ENCODE measurements around the gene RUNDC3A.

RUNDC3A gene

GRCh38 chr17:44308320-44308818 is at the start of gene RUNDC3A:
TSS of gene RUNDC3A (plus strand) at chr17:44308601. CDS start at chr17:44308833, 232 bp downstream.
- peak; percentile 70 to 71 for DNase-seq (ENCODE audit: low read depth in 2 of 2)

GRCh38 chr17:44258811-44259351 is 49.5 kb upstream of the RUNDC3A start:
- no peak for DNase-seq (ENCODE audit: low read depth in 2 of 2)

GRCh38 chr17:44260296-44260695 is 48.1 kb upstream of the RUNDC3A start:
- no peak for DNase-seq (ENCODE audit: low read depth in 2 of 2)

- DNase-seq (ENCODE audit: low read depth in 2 of 2), result no peak
These were observed 45.7 kb upstream of the RUNDC3A start for GRCh38 chr17:44262654-44263225.

- no peak for DNase-seq (ENCODE audit: low read depth in 2 of 2)
These were observed 45.0 kb upstream of the RUNDC3A start for GRCh38 chr17:44263345-44263902.

GRCh38 chr17:44266402-44267164 is 41.8 kb upstream of the RUNDC3A start:
- DNase-seq (ENCODE audit: low read depth in 2 of 2), result no peak

GRCh38 chr17:44267165-44267455 is 41.3 kb upstream of the RUNDC3A start:
- no peak for DNase-seq (ENCODE audit: low read depth in 2 of 2)

- no peak for DNase-seq (ENCODE audit: low read depth in 2 of 2)
These were observed 40.4 kb upstream of the RUNDC3A start, which contains the start of gene SLC4A1 for GRCh38 chr17:44267818-44268490. TSS of gene SLC4A1 (minus strand) at chr17:44268135. CDS start at chr17:44262866, 5,269 bp downstream.

GRCh38 chr17:44268709-44269534 is 39.5 kb upstream of the RUNDC3A start:
- no peak for DNase-seq (ENCODE audit: low read depth in 2 of 2)

GRCh38 chr17:44269535-44270240 is 38.7 kb upstream of the RUNDC3A start:
- DNase-seq (ENCODE audit: low read depth in 2 of 2), result no peak

- DNase-seq (ENCODE audit: low read depth in 2 of 2), result no peak
These were observed 36.0 kb upstream of the RUNDC3A start for GRCh38 chr17:44272321-44272951.

GRCh38 chr17:44272954-44273353 is 35.4 kb upstream of the RUNDC3A start:
- DNase-seq (ENCODE audit: low read depth in 2 of 2), result no peak

GRCh38 chr17:44273607-44274006 is 34.8 kb upstream of the RUNDC3A start:
- DNase-seq (ENCODE audit: low read depth in 2 of 2), result no peak

- no peak for DNase-seq (ENCODE audit: low read depth in 2 of 2)
These were observed 30.4 kb upstream of the RUNDC3A start for GRCh38 chr17:44277976-44278375.

- DNase-seq (ENCODE audit: low read depth in 2 of 2), result no peak
These were observed 29.1 kb upstream of the RUNDC3A start for GRCh38 chr17:44279346-44279665.

- peak; percentile 5 to 11 for DNase-seq (ENCODE audit: low read depth in 2 of 2)
These were observed 28.6 kb upstream of the RUNDC3A start for GRCh38 chr17:44279666-44280391.

GRCh38 chr17:44280392-44280937 is 27.9 kb upstream of the RUNDC3A start:
- no peak for DNase-seq (ENCODE audit: low read depth in 2 of 2)

- no peak for DNase-seq (ENCODE audit: low read depth in 2 of 2)
These were observed 26.8 kb upstream of the RUNDC3A start for GRCh38 chr17:44281570-44281969.

- no peak for DNase-seq (ENCODE audit: low read depth in 2 of 2)
These were observed 26.1 kb upstream of the RUNDC3A start for GRCh38 chr17:44282264-44282663.
